ENCODE data around the gene FLVCR2.

Gene FLVCR2

DNA sequence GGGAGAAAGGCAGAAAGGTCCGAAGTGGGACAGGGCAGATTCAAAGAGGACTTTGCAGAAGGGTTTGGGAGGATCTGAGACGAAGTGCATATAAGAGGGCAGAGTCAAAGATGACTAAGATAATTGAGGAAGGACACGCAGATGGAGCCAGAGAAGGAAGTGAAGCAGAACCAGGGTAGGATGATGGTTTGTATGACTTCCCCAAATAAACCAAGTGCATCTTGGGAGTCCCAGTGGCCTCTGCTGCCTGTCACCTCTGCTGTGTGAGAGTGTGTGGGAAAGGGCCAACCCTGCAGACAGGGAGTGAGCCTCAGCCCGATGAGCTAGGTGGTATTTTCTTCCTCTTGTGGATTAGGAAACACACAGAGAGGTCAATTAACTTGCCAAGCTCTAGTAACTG lies 36.8 kb downstream of the FLVCR2 start:
- H3K36me3 ChIP-seq (ENCODE audit: insufficient read depth, low read length): no peaks in the 10 kb centered on the region
- H3K27me3 ChIP-seq (ENCODE audit: control insufficient read depth in 1 of 2, insufficient read depth in 2 of 2, low read length in 2 of 2): no peaks in the 10 kb centered on the region
- no peak overlapping the region for H3K27ac ChIP-seq (ENCODE audit: low read depth, low read length)
- peaks cover 6% of the 10 kb centered on the region for H3K4me1 ChIP-seq (ENCODE audit: insufficient read depth, low read length)
- no peaks in the 10 kb centered on the region for H3K9me3 ChIP-seq (ENCODE audit: low read length)
- H3K9ac ChIP-seq (ENCODE audit: low read length): no peak overlapping the region
- no peak overlapping the region for H3K4me3 ChIP-seq (ENCODE audit: low read depth in 1 of 2, low read length in 2 of 2)

DNA sequence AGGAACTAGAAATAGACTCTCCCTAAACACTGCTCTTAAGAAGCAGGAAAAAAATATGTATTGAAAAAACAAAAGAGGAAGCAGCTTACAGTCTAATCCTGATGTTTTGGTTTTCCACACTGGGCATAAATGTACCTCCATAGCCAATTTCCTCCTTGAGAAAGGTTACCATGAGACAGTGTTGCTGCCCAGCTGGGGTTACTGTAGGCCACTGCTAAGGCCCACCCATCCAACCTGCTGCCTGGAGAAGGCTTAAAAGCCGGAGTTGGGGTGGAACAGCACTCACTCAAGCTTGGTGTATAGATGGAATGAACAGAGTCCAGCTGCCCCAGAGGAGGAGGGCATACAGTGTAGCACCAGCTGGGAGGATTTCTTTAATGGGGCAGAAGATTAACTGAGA lies 41.1 kb downstream of the FLVCR2 start:
- no peak overlapping the region for H3K27ac ChIP-seq (ENCODE audit: low read depth, low read length)
- no peaks in the 10 kb centered on the region for H3K9me3 ChIP-seq (ENCODE audit: low read length)
- H3K36me3 ChIP-seq (ENCODE audit: insufficient read depth, low read length): no peaks in the 10 kb centered on the region
- no peak overlapping the region for H3K4me3 ChIP-seq (ENCODE audit: low read depth in 1 of 2, low read length in 2 of 2)
- H3K4me1 ChIP-seq (ENCODE audit: insufficient read depth, low read length): no peaks in the 10 kb centered on the region
- no peaks in the 10 kb centered on the region for H3K27me3 ChIP-seq (ENCODE audit: control insufficient read depth in 1 of 2, insufficient read depth in 2 of 2, low read length in 2 of 2)
- H3K9ac ChIP-seq (ENCODE audit: low read length): no peak overlapping the region

GRCh38 chr14:75625034-75625433 lies 46.6 kb downstream of the FLVCR2 start:
- Histone ChIP-seq H3K9me3 (ENCODE audit: low read length) (no peaks in the 10 kb centered on the region), H3K27ac (ENCODE audit: low read depth, low read length) (no peak overlapping the region), H3K36me3 (ENCODE audit: insufficient read depth, low read length) (no peaks in the 10 kb centered on the region), H3K9ac (ENCODE audit: low read length) (no peak overlapping the region), H3K4me3 (ENCODE audit: low read depth in 1 of 2, low read length in 2 of 2) (no peak overlapping the region), H3K4me1 (ENCODE audit: insufficient read depth, low read length) (no peaks in the 10 kb centered on the region), H3K27me3 (ENCODE audit: control insufficient read depth in 1 of 2, insufficient read depth in 2 of 2, low read length in 2 of 2) (no peaks in the 10 kb centered on the region)

DNA sequence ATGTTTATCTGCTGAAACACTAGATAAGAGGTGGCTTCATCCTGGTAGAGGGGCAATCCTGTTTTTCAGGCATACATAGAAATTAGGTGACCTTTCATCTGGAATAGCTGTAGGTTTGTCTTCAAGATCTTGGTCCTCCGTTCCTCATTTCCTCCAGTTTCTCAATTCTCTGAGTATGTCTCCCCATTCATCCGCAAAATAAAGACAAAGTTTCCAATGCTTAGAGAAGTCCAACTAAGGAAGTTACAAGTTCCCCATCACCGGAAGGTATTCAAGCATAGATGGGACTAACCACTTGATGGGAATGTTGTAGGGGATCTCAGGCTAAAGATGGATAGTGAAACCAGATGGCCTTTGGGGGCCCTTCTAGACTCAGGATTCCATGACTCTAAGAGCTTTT lies 48.0 kb downstream of the FLVCR2 start:
- Histone ChIP-seq H3K9me3 (ENCODE audit: low read length) (no peaks in the 10 kb centered on the region), H3K9ac (ENCODE audit: low read length) (no peak overlapping the region), H3K4me1 (ENCODE audit: insufficient read depth, low read length) (no peaks in the 10 kb centered on the region), H3K27me3 (ENCODE audit: control insufficient read depth in 1 of 2, insufficient read depth in 2 of 2, low read length in 2 of 2) (no peaks in the 10 kb centered on the region), H3K27ac (ENCODE audit: low read depth, low read length) (no peak overlapping the region), H3K36me3 (ENCODE audit: insufficient read depth, low read length) (no peaks in the 10 kb centered on the region), H3K4me3 (ENCODE audit: low read depth in 1 of 2, low read length in 2 of 2) (no peak overlapping the region)

DNA sequence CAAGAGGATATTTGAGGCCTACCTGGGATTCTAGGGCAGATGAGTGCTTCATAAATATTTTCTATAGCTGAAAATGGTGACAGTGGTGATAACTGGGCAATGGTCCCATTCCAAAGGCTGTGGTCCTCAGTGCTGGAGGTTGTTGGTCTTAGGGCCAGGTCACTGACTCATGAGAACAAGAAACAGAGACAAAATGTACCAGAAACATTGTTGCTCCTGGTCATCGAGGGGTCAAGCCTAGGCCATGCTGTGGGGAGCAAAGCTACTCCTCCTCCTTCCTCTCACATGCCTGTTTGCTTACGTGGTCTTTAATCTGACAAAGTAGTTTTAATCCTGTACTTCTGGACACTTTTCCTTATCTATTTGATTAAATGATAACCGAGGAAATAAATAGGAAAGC lies 48.4 kb downstream of the FLVCR2 start:
- no peak overlapping the region for H3K27ac ChIP-seq (ENCODE audit: low read depth, low read length)

DNA sequence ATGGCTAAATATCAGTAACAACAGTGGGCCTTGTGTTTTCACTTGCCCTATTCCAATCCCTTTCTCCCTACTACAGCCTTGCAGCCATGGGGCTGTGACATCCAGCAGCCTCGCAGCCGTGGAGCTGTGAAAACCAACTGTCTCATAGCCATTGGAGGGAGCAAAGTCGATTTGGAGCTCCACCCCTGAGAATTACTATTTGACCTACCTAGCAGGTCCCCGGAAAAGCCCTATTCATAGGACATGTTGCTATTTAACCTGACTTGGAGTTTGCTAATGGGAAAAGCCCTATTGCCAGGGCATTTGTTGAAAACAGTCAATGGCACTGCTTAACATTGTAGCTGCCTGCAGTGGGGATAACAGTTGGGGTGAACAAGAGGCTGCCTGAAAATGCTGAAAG lies 49.0 kb downstream of the FLVCR2 start:
- no peaks in the 10 kb centered on the region for H3K27me3 ChIP-seq (ENCODE audit: control insufficient read depth in 1 of 2, insufficient read depth in 2 of 2, low read length in 2 of 2)
- H3K4me1 ChIP-seq (ENCODE audit: insufficient read depth, low read length): no peaks in the 10 kb centered on the region
- no peaks in the 10 kb centered on the region for H3K9me3 ChIP-seq (ENCODE audit: low read length)
- no peak overlapping the region for H3K4me3 ChIP-seq (ENCODE audit: low read depth in 1 of 2, low read length in 2 of 2)
- no peak overlapping the region for H3K27ac ChIP-seq (ENCODE audit: low read depth, low read length)
- H3K9ac ChIP-seq (ENCODE audit: low read length): no peak overlapping the region
- H3K36me3 ChIP-seq (ENCODE audit: insufficient read depth, low read length): no peaks in the 10 kb centered on the region

More for the DNA sequence above, 48.4 kb downstream of the FLVCR2 start:
- Histone ChIP-seq H3K27me3 (ENCODE audit: control insufficient read depth in 1 of 2, insufficient read depth in 2 of 2, low read length in 2 of 2) (no peaks in the 10 kb centered on the region), H3K4me1 (ENCODE audit: insufficient read depth, low read length) (no peaks in the 10 kb centered on the region), H3K9ac (ENCODE audit: low read length) (no peak overlapping the region), H3K9me3 (ENCODE audit: low read length) (no peaks in the 10 kb centered on the region), H3K36me3 (ENCODE audit: insufficient read depth, low read length) (no peaks in the 10 kb centered on the region), H3K4me3 (ENCODE audit: low read depth in 1 of 2, low read length in 2 of 2) (no peak overlapping the region)

DNA sequence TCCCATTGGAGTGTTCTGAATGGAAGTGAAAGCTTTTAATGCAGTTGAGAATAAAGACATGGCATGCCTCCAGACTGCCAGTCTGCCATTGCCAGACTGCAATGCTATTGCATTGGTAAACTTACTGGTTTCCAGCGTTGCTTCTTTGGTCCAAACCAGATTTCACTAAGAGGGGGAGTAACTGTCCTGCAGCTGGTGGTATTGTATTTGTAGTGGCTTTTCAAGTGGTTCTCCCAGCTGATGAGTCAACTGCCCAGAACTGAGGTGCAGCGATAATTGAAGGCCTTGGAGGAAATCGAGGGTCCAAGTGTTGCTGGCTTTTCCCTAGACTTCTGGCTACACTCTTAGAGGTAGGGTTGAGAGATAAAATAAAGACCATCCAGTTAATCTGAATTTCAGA lies 50.4 kb downstream of the FLVCR2 start:
- H3K27ac ChIP-seq (ENCODE audit: low read depth, low read length): no peak overlapping the region
- no peak overlapping the region for H3K9ac ChIP-seq (ENCODE audit: low read length)
- H3K4me1 ChIP-seq (ENCODE audit: insufficient read depth, low read length): no peaks in the 10 kb centered on the region
- no peaks in the 10 kb centered on the region for H3K27me3 ChIP-seq (ENCODE audit: control insufficient read depth in 1 of 2, insufficient read depth in 2 of 2, low read length in 2 of 2)
- H3K4me3 ChIP-seq (ENCODE audit: low read depth in 1 of 2, low read length in 2 of 2): no peak overlapping the region
- no peaks in the 10 kb centered on the region for H3K9me3 ChIP-seq (ENCODE audit: low read length)
- no peaks in the 10 kb centered on the region for H3K36me3 ChIP-seq (ENCODE audit: insufficient read depth, low read length)

DNA sequence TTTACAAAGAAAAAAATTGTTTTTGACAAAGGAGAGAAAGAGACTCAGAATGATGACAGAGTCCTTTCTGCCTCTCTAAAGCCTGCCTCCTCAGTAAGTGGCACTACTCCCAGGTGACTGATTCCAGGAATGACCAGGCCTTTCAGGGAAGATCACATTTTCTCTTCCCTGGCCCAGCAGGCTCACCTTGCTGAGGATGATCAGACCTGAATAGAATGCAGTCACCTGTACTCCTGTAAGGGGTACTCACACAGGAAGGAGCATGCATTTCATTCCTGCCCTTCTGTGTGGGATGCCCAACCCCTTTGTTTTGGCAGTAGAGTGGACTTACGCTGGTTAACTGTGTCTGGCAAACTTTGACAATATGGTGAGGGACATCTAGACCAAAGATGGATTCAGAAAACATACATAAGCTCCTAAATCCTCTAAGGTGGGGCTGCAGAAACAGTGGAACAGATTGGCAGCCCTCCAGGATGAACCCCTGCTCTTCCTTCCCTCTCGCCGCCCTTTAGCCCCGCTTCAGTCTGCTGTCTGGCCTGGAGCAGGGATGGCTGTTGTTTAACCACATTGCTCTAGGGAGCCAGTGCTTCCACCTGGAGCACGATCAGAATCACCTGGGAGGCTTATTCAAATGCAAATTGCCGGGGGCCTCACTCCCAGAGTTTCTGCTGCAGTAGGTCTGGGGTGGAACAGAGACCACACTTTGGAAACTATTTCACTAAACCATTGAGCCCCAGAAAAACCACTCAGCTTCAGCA lies 52.5 kb downstream of the FLVCR2 start:
- Histone ChIP-seq H3K4me1 (ENCODE audit: insufficient read depth, low read length) (no peaks in the 10 kb centered on the region), H3K27me3 (ENCODE audit: control insufficient read depth in 1 of 2, insufficient read depth in 2 of 2, low read length in 2 of 2) (no peaks in the 10 kb centered on the region), H3K4me3 (ENCODE audit: low read depth in 1 of 2, low read length in 2 of 2) (no peak overlapping the region), H3K9ac (ENCODE audit: low read length) (no peak overlapping the region), H3K9me3 (ENCODE audit: low read length) (no peaks in the 10 kb centered on the region), H3K27ac (ENCODE audit: low read depth, low read length) (no peak overlapping the region), H3K36me3 (ENCODE audit: insufficient read depth, low read length) (no peaks in the 10 kb centered on the region)

DNA sequence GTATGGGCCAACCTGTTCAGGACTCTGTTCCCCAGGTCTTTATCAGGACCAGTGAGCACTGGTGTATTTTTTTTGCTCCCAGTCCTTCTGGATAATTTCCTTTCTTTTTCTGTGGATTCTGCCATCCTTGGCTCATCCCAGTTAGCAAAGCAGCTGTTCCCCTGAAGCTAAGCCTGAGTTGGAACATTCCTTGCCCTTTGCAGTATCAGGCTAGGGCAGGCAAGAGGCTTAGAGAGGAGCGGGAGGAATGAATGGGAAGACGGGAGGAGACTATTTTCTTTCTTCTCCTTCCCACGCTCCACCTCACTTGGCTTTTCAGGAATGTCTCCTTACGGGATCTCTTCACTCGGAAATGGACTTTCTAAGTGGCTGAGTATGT lies 53.0 kb downstream of the FLVCR2 start:
- no peaks in the 10 kb centered on the region for H3K36me3 ChIP-seq (ENCODE audit: insufficient read depth, low read length)
- no peaks in the 10 kb centered on the region for H3K27me3 ChIP-seq (ENCODE audit: control insufficient read depth in 1 of 2, insufficient read depth in 2 of 2, low read length in 2 of 2)
- no peak overlapping the region for H3K9ac ChIP-seq (ENCODE audit: low read length)
- no peak overlapping the region for H3K4me3 ChIP-seq (ENCODE audit: low read depth in 1 of 2, low read length in 2 of 2)
- H3K9me3 ChIP-seq (ENCODE audit: low read length): no peaks in the 10 kb centered on the region
- H3K27ac ChIP-seq (ENCODE audit: low read depth, low read length): no peak overlapping the region
- no peaks in the 10 kb centered on the region for H3K4me1 ChIP-seq (ENCODE audit: insufficient read depth, low read length)

- no peaks in the 10 kb centered on the region for H3K9me3 ChIP-seq (ENCODE audit: low read length)
- H3K4me3 ChIP-seq (ENCODE audit: low read depth in 1 of 2, low read length in 2 of 2): no peak overlapping the region
- H3K27ac ChIP-seq (ENCODE audit: low read depth, low read length): no peak overlapping the region
- no peaks in the 10 kb centered on the region for H3K36me3 ChIP-seq (ENCODE audit: insufficient read depth, low read length)
- no peaks in the 10 kb centered on the region for H3K4me1 ChIP-seq (ENCODE audit: insufficient read depth, low read length)
- no peak overlapping the region for H3K9ac ChIP-seq (ENCODE audit: low read length)
- H3K27me3 ChIP-seq (ENCODE audit: control insufficient read depth in 1 of 2, insufficient read depth in 2 of 2, low read length in 2 of 2): no peaks in the 10 kb centered on the region
Observed at GRCh38 chr14:75634848-75635247, 56.4 kb downstream of the FLVCR2 start.

GRCh38 chr14:75636100-75636692 lies 57.8 kb downstream of the FLVCR2 start:
- Histone ChIP-seq H3K4me3 (ENCODE audit: low read depth in 1 of 2, low read length in 2 of 2) (no peak overlapping the region), H3K27ac (ENCODE audit: low read depth, low read length) (no peak overlapping the region), H3K36me3 (ENCODE audit: insufficient read depth, low read length) (no peaks in the 10 kb centered on the region), H3K27me3 (ENCODE audit: control insufficient read depth in 1 of 2, insufficient read depth in 2 of 2, low read length in 2 of 2) (no peaks in the 10 kb centered on the region), H3K4me1 (ENCODE audit: insufficient read depth, low read length) (no peaks in the 10 kb centered on the region), H3K9me3 (ENCODE audit: low read length) (no peaks in the 10 kb centered on the region), H3K9ac (ENCODE audit: low read length) (no peak overlapping the region)

- no peaks in the 10 kb centered on the region for H3K36me3 ChIP-seq (ENCODE audit: insufficient read depth, low read length)
- H3K4me3 ChIP-seq (ENCODE audit: low read depth in 1 of 2, low read length in 2 of 2): no peak overlapping the region
- no peaks in the 10 kb centered on the region for H3K27me3 ChIP-seq (ENCODE audit: control insufficient read depth in 1 of 2, insufficient read depth in 2 of 2, low read length in 2 of 2)
- H3K4me1 ChIP-seq (ENCODE audit: insufficient read depth, low read length): no peaks in the 10 kb centered on the region
- H3K9ac ChIP-seq (ENCODE audit: low read length): no peak overlapping the region
- no peaks in the 10 kb centered on the region for H3K9me3 ChIP-seq (ENCODE audit: low read length)
- no peak overlapping the region for H3K27ac ChIP-seq (ENCODE audit: low read depth, low read length)
Observed at GRCh38 chr14:75640876-75641275, 62.5 kb downstream of the FLVCR2 start.
